Coronary artery (tissue), 2 donors: ENCODE results near the gene CD247.

Experiments
- DNase-seq: peaks from one replicate; pipeline ENCODE4 v3.0.0-alpha.2; 2017; ENCODE audit warnings: low spot score
- H3K27ac ChIP-seq, 2 donors: fragments of 200-600 bp; sonication (generic); one replicate each; pipeline ENCODE4 v1.5.1; 2016 to 2019
- H3K4me3 ChIP-seq: fragments of 200-600 bp; sonication (generic); 2 replicates; pipeline ENCODE4 v1.5.1; 2016; ENCODE audit warnings: mild to moderate bottlenecking, moderate library complexity
- CTCF ChIP-seq: fragments of 200-600 bp; sonication (generic); IDR thresholded peaks from one replicate; pipeline ENCODE4 v1.5.1; 2019; ENCODE audit warnings: antibody characterized with exemption

Gene CD247

GRCh38 chr1:167469280-167469965, 48.9 kb downstream of the CD247 start:
- Histone ChIP-seq H3K4me3 (no peak overlapping the region), H3K27ac (no peak overlapping the region)
- no peak for DNase-seq
- TF ChIP-seq CTCF = no peak

GRCh38 chr1:167467752-167468151, 50.6 kb downstream of the CD247 start:
- no peak for DNase-seq
- no peak overlapping the region for H3K4me3 ChIP-seq
- no peak for TF ChIP-seq CTCF
- no peak overlapping the region for H3K27ac ChIP-seq

GRCh38 chr1:167467126-167467710, 51.1 kb downstream of the CD247 start:
- H3K27ac ChIP-seq = no peak overlapping the region

GRCh38 chr1:167465743-167466142, 52.6 kb downstream of the CD247 start:
- DNase-seq = no peak
- H3K27ac ChIP-seq = no peak overlapping the region
- no peak for TF ChIP-seq CTCF

More at GRCh38 chr1:167467126-167467710, 51.1 kb downstream of the CD247 start:
- TF ChIP-seq CTCF = no peak
- H3K4me3 ChIP-seq = no peak overlapping the region
- DNase-seq = no peak

GRCh38 chr1:167465018-167465417, 53.3 kb downstream of the CD247 start:
- Histone ChIP-seq H3K27ac (no peak overlapping the region), H3K4me3 (no peak overlapping the region)
- DNase-seq = no peak
- TF ChIP-seq CTCF = no peak

More at GRCh38 chr1:167465743-167466142, 52.6 kb downstream of the CD247 start:
- H3K4me3 ChIP-seq = no peak overlapping the region

- no peak for TF ChIP-seq CTCF
- DNase-seq = no peak
- no peak overlapping the region for H3K27ac ChIP-seq
- no peak overlapping the region for H3K4me3 ChIP-seq
Observed at GRCh38 chr1:167463875-167464575, 54.3 kb downstream of the CD247 start.
